Left renal cortex interstitium (tissue), 4 donors: ENCODE results near the gene PPIF. TPM values are rescaled to one million over a fixed set of nuclear protein-coding genes. Genes with fewer than 3 reads are reported as not detected.

Experiments used
- DNase-seq, 4 donors: peaks; one replicate each; pipeline ENCODE4 v3.0.0-alpha.2; 2013; ENCODE audit warnings: low read depth in 4 of 4, low spot score in 2 of 4, missing footprints in 1 of 4
- polyA plus RNA-seq, 4 donors: library from polyadenylated mRNA; unstranded; fragments of 120-200 nt; gene quantifications; one replicate each; pipeline ENCODE4 v1.2.1, GENCODE V29; 2013; ENCODE audit not compliant: insufficient read length in 4 of 4

PPIF gene
- polyA plus RNA-seq, 4 donors = 64.1 to 68.7 (median 65.2) TPM

GRCh38 chr10:79361726-79362397 lies 14.6 kb downstream of the PPIF start:
- no peak for DNase-seq

- DNase-seq = no peak
These were observed 20.3 kb downstream of the PPIF start for GRCh38 chr10:79367426-79368189.

GRCh38 chr10:79372871-79373270 lies 25.6 kb downstream of the PPIF start:
- DNase-seq = no peak

DNA sequence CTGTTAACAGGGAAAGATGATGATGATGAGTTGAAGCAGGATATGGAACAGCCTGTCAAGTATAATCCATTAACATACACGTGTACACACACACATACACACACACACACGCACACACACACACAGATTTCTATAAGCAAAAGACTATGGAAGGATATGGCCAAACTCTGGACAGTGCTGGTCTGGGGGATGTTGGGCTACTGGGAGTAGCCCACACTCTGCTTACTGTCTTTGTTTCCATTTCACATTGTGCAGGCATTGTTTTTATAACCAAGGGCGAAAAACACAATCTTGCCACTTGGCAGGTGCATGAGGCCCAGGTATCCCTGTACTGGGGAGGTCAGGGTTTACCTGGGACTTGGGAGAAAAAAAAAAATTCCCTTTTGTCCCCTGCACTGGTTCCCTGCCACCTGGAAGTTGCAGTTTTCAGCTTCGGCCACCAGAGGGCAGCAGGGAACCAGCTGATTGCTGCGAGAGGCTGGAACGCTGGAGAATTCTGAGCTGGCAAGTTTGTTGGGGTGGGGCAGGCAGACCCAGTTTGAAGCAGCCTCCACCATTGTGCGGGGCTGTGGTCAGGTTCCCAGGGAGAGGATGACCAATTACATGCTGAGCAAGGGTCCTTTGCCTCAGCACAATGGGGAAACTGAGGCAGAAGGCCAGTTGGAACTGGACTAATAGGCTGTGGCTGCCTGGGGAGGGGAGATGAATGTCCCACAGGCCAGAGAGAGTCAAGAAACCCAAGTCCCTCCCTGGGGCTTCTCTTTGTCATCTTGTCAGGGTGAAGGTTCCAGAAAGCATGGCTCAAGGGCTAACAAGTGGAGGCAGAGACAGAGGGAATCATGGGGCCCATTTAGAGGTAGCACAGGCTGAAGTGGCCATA lies 27.3 kb downstream of the PPIF start:
- DNase-seq = peak in 3 of 4 donors; percentile 31 to 66 (median 37)

GRCh38 chr10:79375321-79376077 lies 28.2 kb downstream of the PPIF start:
- DNase-seq = no peak

GRCh38 chr10:79376078-79376628 lies 28.9 kb downstream of the PPIF start:
- no peak for DNase-seq

- no peak for DNase-seq
These were observed 29.7 kb downstream of the PPIF start for GRCh38 chr10:79376751-79377556.

DNA sequence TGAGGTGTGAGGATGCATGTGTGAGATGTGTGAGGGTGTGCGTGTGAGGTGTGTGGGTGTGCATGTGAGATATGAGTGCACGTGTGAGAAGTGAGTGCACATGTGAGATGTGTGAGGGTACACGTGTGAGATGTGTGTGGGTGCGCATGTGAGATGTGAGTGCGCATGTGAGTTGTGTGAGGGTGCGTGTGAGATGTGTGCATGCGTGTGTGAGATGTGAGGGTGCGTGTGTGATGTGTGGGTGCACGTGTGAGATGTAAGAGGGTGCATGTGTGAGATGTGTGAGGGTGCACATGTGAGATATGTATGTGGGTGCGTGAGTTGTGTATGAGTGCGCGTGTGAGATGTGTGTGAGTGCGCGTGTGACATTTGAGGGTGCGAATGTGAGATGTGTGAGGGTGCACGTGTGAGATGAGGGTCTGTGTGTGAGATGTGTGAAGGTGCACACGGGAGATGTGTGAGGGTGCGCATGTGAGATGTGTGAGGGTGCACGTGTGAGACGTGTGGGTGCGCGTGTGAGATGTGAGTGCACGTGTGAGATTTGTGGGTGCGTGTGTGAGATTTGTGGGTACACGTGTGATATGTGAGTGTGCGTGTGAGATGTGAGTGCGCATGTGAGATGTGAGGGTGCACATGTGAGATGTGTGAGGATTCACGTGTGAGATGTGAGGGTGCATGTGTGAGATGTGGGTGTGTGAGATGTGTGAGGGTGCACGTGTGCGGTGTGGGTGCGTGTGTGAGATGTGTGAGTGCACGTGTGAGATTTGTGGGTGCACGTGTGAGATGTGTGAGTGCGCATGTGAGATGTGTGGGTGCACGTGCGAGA lies 30.5 kb downstream of the PPIF start:
- no peak for DNase-seq

DNA sequence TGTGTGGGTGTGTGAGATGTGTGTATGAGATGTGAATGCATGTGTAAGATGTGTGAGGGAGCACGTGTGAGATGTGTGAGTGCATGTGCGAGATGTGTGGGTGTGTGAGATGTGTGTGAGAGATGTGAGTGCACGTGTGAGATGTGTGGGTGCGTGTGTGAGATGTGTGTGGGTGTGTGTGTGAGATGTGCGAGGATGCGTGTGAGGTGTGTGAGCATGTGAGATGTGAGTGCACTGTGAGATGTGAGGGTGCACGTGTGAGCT lies 31.0 kb downstream of the PPIF start:
- no peak for DNase-seq

DNA sequence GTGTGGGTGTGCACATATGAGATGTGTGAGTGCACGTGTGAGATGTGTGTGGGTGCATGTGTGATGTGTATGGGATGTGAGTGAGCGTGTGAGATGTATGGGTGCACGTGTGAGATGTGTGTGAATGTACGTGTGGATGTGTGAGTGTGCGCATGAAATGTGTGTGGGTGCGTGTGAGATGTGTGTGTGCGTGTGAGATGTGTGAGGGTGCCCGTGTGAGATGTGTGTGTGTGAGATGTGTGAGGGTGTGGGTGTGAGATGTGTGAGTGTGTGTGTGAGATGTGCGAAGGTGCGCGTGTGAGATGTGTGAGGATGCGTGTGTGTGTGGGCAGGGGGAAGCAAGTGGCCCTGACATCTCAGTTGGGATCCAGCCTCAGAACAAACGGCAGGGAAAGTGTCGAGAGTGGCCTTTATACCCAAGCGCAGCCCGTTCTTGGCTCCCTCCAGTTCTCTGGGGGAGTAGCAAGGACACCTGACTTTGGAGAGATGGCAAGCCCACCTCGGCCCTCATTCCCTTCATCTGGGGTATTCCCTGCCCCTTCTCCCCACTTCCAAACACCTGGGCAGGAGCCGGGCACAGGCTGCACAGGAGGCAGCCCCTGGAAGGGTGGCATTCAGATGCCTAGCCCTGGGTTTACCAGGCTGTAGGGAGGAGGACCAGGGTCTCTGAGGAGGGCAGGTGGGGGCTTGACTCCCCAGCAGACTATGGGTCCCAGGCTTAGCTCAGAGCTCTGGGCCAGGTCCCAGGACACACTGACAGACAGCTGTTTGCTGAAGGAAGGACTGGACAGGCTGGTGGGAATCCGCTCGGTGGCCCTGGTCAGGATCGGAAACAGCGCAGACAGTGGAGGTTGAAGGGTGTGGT lies 31.6 kb downstream of the PPIF start:
- DNase-seq = no peak

DNA sequence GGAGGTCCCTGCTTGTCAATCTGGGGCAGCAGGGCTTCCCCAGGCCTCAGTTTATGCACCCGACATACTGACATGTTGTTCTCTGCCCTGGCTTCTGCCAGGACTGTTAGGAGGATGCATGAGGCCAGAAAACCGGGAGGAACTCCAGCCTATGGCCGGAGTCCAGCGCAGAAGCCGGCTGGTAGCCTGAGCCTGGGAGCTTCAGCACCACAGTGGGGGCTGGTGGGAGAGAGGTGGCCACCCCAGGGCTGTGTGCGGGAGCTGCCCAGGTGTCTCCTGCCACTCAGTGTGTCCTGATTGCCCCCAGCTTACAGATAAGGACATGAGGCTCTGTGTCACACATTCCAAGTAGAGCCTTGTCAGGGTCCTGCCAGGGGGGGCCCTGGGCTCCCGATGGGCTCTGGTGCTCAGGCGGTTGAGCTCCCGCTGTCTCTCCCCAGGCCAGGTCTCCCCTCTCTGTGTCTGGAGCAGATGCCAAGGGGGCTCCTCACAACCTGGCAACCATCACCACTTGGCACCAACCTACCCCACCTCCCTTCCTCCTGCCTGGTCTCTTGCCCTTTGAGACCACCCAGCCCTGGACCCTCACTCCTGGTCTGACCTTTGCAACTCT lies 32.3 kb downstream of the PPIF start:
- no peak for DNase-seq

GRCh38 chr10:79380125-79380945 lies 33.1 kb downstream of the PPIF start:
- DNase-seq = no peak

DNA sequence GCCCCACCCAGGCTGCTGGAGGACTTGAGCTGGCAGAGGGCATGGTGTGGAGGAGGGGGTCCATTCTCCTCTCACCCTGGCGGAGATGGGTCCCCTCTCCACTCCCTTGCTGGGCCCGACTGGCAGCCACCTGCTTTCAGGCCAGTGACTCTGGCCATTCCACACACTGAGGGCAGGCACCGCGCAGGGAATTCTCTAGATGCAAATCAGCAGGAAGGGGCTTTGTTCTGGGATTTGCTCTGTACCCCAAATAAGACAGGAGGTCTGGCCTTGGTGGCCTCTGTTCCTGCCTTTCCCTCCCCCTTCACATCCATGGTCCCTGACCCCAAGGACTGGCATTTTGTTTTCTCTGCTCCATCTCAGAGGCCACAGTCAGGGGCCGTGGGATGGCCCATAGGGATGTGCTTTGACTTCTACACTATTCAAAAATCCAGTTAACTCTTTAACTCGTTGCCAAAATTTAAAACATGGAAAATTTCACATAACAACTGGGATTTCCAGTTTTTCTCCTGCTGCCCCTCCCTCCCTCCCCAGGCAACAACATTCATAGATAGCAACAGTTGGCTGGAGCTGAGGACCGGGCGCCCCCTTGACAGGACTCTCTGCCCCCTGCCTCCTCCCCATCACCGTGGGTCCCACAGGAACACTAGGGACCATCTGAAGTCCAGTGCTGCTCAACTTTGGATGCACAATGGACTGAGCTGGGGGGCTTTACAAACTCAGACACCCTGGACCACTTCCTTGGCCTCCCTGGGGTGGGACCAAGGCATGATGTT lies 33.9 kb downstream of the PPIF start:
- no peak for DNase-seq

- no peak for DNase-seq
These were observed 34.5 kb downstream of the PPIF start for GRCh38 chr10:79381804-79382221.

DNA sequence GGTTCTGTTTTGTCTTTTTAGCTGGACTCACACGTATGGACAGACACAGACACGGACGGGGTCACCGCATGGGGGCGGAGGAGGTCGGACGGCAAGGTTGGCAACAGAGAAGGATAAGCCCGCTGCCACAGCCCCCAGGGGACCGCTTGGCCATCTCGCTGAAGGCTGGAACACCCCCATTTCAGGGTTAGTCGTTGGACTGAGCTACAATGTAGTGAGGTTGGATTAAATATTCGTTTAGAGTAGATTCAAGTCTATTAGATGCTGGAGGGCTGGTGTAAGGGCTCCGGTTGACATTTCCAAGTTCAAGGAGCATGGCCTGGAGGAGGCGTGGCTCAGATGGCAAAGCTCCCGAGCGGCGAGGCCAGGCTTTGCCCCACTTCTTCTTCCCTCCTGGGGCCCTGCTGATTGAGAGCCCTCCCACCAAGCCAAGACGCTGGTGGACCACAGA lies 35.2 kb downstream of the PPIF start:
- DNase-seq = no peak
